Parathyroid adenoma (tissue), 2 donors: ENCODE measurements around the gene FGF19.

Experiments
- H2AFZ ChIP-seq: fragments of 300-600 bp; sonication (generic); one replicate; pipeline ENCODE4 v1.7.0; 2017; ENCODE audit warnings: antibody characterized with exemption, mild to moderate bottlenecking
- H3K27ac ChIP-seq: fragments of 300-600 bp; sonication (generic); one replicate; pipeline ENCODE4 v1.7.0; 2017
- H3K27me3 ChIP-seq: fragments of 300-600 bp; sonication (generic); one replicate; pipeline ENCODE4 v1.7.0; 2017; ENCODE audit warnings: low read length; ENCODE audit not compliant: control insufficient read depth, insufficient read depth
- H3K36me3 ChIP-seq: fragments of 300-600 bp; sonication (generic); one replicate; pipeline ENCODE4 v1.7.0; 2017; ENCODE audit warnings: low read length; ENCODE audit not compliant: control insufficient read depth, insufficient read depth
- H3K4me1 ChIP-seq: fragments of 300-600 bp; sonication (generic); one replicate; pipeline ENCODE4 v1.7.0; 2017; ENCODE audit warnings: control low read depth
- H3K4me2 ChIP-seq: fragments of 300-600 bp; sonication (generic); one replicate; pipeline ENCODE4 v1.7.0; 2017; ENCODE audit warnings: low read length
- H3K4me3 ChIP-seq: fragments of 300-600 bp; sonication (generic); one replicate; pipeline ENCODE4 v1.7.0; 2017; ENCODE audit warnings: low read depth, low read length
- H3K79me2 ChIP-seq: fragments of 300-600 bp; sonication (generic); one replicate; pipeline ENCODE4 v1.7.0; 2017; ENCODE audit warnings: control low read depth
- H3K9ac ChIP-seq: fragments of 300-600 bp; sonication (generic); one replicate; pipeline ENCODE4 v1.7.0; 2017; ENCODE audit warnings: mild to moderate bottlenecking
- H3K9me3 ChIP-seq: fragments of 300-600 bp; sonication (generic); one replicate; pipeline ENCODE4 v1.7.0; 2017; ENCODE audit warnings: low read length; ENCODE audit not compliant: control insufficient read depth
- CTCF ChIP-seq: fragments of 300-600 bp; sonication (generic); IDR thresholded peaks from one replicate; pipeline ENCODE4 v1.7.0; 2017; ENCODE audit warnings: antibody characterized with exemption, mild to moderate bottlenecking
- donor health status: primary hyperparathyroidism.

Gene FGF19

GRCh38 chr11:69655479-69656428 lies 48.1 kb downstream of the FGF19 start:
- no peaks in the 10 kb centered on the region for H3K27me3 ChIP-seq
- no peaks in the 10 kb centered on the region for H3K79me2 ChIP-seq
- H3K4me1 ChIP-seq = no peaks in the 10 kb centered on the region
- no peaks in the 10 kb centered on the region for H3K9me3 ChIP-seq
- TF ChIP-seq CTCF = no peak
- H3K4me3 ChIP-seq = no peak overlapping the region
- no peak overlapping the region for H3K9ac ChIP-seq
- no peak overlapping the region for H3K4me2 ChIP-seq
- H3K36me3 ChIP-seq = no peaks in the 10 kb centered on the region
- no peak overlapping the region for H3K27ac ChIP-seq
- no peak overlapping the region for H2AFZ ChIP-seq

GRCh38 chr11:69654660-69655478 lies 49.0 kb downstream of the FGF19 start:
- Histone ChIP-seq H3K79me2 (no peaks in the 10 kb centered on the region), H2AFZ (no peak overlapping the region), H3K9me3 (no peaks in the 10 kb centered on the region), H3K4me1 (no peaks in the 10 kb centered on the region), H3K27me3 (no peaks in the 10 kb centered on the region), H3K27ac (no peak overlapping the region), H3K4me2 (no peak overlapping the region), H3K4me3 (no peak overlapping the region), H3K36me3 (no peaks in the 10 kb centered on the region), H3K9ac (no peak overlapping the region)
- no peak for TF ChIP-seq CTCF

- H3K9me3 ChIP-seq = no peaks in the 10 kb centered on the region
- no peaks in the 10 kb centered on the region for H3K4me1 ChIP-seq
- H3K4me2 ChIP-seq = no peak overlapping the region
- no peaks in the 10 kb centered on the region for H3K79me2 ChIP-seq
- H3K4me3 ChIP-seq = no peak overlapping the region
- no peaks in the 10 kb centered on the region for H3K36me3 ChIP-seq
- H3K9ac ChIP-seq = no peak overlapping the region
- no peak for TF ChIP-seq CTCF
- H3K27ac ChIP-seq = no peak overlapping the region
- H2AFZ ChIP-seq = no peak overlapping the region
- H3K27me3 ChIP-seq = no peaks in the 10 kb centered on the region
Observed at GRCh38 chr11:69654001-69654659, 49.7 kb downstream of the FGF19 start.

- Histone ChIP-seq H3K27ac (no peak overlapping the region), H3K4me2 (no peak overlapping the region), H3K9ac (no peak overlapping the region), H3K36me3 (no peaks in the 10 kb centered on the region), H3K4me1 (no peaks in the 10 kb centered on the region), H3K79me2 (no peaks in the 10 kb centered on the region), H3K4me3 (no peak overlapping the region), H2AFZ (no peak overlapping the region), H3K27me3 (no peaks in the 10 kb centered on the region), H3K9me3 (no peaks in the 10 kb centered on the region)
- no peak for TF ChIP-seq CTCF
Observed at GRCh38 chr11:69653406-69653960, 50.3 kb downstream of the FGF19 start.
